HG02798 (cell line): Measurements from ENCODE around the gene KCNE3.

ENCODE experiments used
- ATAC-seq: cut with Tn5 transposase; IDR thresholded peaks from one replicate; pipeline ENCODE4 v1.9.1; 2021; ENCODE audit warnings: mild to moderate bottlenecking; ENCODE audit not compliant: unreplicated experiment, poor library complexity

Gene KCNE3

DNA sequence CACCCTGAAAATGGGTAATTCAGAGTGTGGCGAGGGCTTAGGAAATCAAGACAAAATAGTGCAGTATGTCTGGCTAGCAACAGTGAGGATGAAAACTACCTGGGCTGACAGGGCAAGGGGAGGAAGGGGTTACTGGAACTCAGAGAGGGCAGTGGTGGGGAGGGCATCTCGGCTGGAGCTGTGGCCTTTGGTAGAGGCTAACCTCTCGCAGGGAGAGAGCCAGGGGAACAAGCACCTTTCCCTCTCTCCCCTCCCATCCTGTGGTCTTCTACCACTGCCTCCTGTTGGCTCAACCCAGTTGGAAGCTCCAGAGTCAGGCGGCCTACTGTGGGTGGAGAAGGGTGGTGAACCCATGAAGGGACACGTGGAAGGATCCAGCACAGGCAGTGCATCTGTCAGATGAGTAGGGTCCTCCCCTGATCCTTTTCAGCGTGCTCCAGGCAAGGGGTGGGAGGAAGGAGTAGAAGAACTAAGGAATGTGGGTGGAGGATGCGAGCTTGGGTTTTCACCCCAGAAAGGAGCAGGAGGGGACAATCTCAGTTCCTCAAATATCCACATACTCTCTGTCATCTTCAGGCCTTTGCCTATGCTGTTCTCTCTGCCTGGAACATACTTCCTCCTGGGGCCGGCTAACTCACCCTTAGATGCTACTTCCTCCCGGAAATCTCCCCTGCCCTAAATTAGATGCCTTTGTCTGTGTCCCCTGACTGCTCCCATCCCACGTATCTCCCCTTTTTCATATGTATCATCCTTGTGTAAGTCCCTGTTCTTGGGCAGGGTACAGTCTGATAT is 6.2 kb upstream of the KCNE3 start:
- no peak for ATAC-seq

DNA sequence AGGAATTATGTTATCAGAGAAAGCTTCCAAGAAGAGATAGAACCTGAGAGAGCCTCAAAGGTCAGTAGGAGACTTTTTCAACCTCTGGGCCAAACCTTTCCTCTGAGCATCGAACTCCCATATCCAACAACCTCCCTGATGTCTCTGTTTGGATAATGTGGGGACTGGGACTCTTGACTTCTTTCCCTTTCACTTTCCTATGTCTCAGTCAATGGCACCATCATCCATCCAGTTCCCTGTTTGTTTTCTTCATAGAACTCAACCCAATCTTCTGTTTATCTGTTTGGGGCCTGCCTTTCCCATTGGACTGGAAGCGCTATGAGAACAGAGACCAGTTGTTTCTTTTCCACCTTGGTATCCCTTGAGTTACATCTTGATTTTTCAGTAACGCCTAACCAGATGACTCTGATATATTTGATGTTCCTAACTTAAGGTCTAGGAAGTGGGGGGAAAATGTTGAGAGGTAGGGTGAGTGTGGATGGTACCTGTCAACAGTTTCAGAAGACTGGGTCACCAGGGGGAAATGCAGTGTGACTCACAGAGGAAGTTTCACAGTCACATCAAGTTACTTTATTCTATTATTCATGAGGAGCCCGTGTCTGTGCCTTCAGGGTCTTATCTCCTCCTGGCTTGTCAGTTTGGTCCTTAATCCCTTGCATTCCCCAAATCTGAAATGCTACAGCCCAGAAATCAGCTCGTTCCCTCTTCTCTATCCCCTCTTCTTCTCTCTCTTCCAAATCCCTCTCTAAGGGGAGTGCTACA is 4.5 kb upstream of the KCNE3 start:
- ATAC-seq: no peak

DNA sequence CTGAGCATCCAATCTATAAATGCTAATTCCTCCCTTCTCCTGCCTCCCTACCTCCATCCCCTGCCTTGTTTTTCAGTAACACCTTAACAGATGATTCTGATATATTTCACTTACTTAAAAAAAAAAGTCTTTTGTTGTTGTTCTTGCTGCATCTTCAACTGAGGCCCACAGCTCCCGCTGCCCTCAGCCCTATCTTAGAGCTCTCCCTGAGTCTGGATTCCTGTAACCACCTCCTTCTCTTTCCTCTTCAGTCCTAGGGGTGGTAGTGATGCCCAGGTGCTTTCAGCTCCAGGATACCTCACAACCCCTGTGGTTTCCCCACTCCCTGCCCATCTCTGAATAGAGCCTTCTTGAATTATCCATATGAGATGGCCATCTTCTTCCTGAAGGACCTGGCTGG is 3.7 kb upstream of the KCNE3 start:
- no peak for ATAC-seq

DNA sequence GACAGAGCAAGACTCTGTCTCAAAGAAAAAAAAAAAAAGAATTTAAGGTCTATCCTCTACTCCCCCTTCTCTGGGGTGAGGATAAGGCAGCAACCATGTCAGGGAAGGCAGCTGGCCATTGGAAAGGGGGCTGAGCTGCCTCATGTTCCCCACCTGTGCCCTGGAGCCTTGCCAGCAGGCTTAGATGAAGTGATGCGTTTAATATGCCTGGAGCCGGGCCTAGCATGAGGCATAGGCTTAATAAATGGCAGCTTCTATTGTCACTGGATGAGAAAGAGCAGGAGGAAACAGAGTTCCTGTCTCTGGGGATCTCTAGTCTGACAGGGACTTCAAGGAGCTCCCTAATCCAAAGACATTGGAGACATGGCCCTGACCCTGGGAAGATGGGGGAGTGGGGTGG is 3.2 kb upstream of the KCNE3 start:
- no peak for ATAC-seq

DNA sequence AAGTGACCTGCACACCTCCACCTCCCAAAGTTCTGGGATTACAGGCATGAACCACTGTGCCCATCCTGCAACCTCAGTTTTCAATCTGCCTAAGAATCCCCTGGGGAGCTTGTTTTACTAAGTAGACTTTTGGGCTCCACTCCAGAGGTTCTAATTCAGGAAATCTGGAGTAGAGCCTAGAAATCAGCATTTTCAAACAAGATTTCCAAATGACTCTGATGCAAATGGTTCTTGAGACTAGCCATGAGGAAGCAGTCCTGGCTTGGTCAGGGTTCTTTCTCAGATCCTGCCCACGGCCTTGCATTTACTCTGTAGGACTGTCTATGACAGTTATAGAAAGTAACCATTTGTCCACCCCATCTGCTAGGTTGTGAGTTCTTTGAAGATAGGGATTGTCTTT is 1.6 kb upstream of the KCNE3 start:
- no peak for ATAC-seq

DNA sequence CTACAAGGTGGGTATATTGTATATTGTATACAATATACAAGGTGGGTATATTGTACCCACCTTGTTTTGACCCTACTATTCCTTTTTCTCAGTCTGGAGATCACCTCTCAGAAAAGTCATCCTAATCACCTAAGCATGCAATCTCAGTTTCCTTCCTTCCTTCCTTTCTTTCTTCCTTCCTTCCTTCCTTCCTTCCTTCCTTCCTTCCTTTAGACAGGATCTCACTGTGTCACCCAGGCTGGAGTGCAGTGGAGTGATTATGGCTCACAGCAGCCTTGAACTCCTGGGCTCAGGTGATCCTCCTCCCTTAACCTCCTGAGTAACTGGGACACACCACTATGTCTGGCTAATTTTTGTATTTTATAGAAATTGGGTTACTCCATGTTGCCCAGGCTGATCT is 1.2 kb upstream of the KCNE3 start:
- no peak for ATAC-seq

DNA sequence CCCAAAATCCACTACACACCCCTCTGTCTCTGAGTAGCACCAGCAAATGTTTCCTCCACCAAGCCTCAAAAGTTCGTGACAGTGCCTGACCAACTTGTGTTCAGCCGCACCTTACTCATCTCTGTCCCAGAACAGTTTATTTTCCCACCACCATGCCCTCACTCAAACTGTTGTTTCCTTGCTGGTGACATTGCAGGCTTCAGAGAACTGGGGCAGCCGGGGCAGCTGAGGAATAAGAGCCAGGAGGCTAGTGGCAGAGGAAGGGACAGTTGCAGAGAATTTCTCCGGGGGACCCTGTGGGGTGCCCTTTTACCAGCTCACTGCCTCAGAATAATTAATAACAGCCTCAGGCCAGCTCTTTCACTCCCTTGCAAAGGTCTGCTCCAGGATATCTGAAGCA is 709 bp upstream of the KCNE3 start:
- ATAC-seq: no peak

DNA sequence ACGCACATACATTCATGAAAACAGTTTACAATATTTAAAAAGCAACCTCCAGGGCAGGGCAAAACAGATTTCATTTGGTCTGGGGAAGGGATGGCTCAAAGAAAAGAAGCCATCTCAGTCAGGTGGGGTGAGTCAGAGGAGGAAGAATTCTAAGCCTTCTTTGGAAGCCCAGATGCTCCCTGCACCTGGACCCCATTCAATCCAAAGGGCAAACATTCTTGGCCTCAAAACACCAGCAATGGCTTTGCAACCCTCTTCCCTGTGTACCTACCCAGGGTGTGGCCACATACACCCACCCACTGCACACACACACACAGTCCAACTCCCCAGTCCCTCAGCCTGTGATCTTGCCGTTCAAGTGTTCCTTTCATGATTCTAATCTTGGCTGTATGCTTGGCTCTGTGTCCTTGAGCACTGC is 2.0 kb downstream of the KCNE3 start:
- ATAC-seq: no peak

DNA sequence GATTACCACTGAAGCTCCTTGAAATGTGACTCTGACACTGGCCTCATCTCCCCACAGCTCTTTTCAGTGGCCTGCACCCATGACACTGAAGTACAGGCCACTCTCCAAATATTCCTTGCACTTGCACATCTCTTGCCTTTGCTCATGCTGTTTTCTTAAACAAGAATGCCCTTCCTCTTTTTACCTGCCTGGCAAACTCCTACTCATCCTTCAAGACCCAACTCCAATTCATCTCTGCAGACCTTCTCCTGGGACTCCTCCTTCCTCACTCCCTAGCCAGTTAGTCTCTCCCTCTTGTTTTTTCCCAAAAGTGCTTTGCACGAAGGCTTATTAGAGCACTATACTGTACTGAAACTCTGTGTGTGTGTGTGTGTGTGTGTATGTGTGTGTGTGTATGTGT is 2.6 kb downstream of the KCNE3 start:
- no peak for ATAC-seq

DNA sequence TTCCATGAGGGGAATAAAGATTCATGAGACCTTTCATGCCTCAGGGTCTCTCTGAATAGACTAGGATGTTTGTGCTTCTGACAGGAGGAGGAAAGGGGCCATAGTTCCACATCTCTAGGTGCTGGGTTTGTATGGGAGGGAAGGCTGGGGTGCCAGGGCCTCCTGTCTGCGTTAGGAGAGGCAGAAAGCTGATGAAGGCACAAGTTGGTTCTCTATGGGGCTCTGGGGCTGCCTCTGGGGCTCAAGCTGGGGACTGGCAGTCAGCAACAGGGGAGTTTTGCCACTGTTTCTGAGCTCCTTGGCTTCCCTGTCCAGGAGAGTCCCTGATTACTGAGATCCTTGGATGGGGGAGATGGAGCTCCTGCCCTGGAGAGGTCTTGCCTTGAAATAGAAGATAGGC is 4.1 kb downstream of the KCNE3 start:
- ATAC-seq: no peak

DNA sequence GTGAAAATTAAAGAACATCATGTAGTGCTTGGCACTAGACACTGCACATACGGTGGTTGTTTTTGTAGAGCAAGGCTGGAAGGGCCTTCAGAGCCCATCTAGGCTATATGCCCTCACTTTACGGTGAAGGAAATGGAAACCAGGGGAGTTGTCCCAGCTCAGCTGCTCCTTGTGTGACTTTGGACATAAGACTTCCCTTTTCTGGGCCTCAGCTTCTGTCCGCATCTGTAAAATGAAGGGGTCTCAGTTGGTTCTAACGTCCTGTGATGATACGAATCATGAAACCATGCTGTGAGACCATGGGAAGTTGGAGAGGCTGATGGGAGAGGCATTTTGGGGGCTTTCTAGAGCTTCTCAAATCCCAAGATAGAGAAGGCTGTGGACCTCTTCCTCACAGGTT is 4.7 kb downstream of the KCNE3 start:
- ATAC-seq: no peak

DNA sequence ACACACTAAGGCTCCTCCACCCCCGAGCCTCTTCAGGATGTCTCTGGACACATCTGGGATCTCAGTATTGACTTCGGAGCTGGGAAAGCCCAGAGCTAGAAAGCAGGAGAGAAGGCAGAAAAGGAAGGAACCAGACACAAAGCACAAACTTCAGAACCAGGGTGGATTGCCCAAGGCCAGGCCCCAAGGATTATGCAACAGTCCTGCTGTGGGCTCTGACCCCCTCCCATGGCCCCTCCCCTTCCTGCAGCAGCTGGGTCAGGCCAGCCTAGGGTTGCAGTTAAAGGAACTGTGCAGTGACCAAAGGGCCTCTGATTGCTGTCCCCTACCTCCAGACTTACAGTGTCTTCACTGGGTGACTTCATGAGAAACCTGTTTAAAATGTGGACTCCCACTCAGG is 5.3 kb downstream of the KCNE3 start:
- no peak for ATAC-seq

DNA sequence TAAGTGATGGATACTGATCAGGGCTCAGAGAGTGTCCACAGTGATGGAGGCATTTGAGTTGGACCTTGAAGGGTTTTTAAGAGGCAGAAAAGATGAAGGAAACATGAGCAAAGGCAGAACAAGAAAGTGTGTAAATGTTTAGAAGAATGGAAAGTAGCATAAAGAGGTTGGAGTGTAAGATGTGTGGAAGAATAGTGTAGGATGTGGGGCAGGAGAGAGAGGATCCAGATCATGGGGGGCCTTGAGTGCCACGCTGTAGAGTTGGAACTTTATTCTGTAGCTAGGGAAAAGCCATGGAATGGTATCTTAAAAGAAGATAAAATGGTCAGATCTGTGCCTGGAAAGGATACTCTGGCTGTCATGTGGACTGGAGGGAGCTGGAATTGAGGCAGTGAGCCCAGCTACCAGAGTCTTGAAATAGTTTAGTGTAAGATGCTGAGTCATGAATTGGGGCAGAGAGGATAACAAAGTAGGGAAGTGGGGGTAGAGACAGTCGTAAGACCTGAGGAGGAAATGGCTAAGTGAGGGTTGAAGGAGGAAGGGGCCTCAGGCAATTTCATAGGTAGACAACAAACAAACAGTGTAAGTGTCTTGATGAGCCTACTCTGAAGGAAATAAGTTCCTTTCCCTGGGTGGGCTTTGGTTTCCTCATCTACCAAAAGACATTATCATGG is 6.7 kb downstream of the KCNE3 start:
- no peak for ATAC-seq

DNA sequence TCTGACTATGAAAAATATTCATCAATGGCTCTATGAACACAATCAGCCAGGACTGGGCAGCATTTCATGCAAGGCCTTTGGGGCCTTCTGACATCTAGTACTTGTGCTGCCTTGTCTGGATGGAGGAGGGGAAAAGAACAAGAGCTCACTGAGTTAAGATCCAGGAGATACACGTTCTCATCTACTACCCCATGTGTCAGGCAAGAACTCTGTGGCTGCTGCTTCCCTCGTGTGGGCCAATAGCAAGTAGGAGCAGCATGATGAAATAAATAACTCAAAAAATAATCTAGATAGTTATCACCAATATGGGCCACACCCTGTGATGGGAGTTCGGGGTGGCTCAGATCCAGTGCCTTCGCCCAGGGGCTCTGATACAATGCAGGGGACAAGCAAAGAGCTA is 7.3 kb downstream of the KCNE3 start:
- no peak for ATAC-seq

DNA sequence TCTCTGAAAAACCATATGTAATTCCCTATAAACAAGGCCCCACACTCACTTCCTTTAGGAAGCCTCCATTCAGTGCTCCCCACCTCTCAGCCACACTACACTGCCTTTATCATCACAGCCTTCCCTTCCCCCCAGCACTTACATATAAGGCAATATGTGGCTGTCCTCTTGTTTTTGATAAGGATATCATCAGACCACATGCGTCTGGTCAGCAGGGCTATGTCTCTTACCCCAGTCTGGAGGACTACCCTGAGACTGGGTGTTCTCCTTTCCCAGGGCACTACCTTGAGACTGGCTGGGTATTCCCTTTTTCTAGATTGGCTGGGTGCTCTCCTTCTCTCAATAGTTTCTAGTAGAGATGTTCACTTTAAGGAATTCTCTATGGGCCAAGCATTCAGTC is 7.8 kb downstream of the KCNE3 start:
- ATAC-seq: no peak

DNA sequence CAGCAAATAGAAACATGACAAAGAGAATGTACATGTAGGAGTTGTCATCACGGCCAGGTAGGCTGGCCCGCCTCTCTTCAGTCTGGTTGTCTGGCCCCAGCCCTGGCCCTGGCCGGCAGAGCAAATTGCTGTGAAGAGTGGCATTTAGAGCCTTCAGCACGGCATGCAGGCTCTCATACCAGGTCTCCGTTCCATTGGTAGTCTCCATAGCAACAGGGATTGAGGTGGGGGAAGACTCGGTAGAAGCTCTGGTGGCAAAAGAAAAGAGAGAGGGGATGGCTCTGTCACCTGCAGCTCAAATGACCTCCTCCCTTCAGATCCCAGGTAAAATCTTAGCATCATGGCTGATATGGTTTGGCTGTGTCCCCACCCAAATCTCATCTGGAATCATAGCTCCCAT is 10.0 kb downstream of the KCNE3 start:
- no peak for ATAC-seq

DNA sequence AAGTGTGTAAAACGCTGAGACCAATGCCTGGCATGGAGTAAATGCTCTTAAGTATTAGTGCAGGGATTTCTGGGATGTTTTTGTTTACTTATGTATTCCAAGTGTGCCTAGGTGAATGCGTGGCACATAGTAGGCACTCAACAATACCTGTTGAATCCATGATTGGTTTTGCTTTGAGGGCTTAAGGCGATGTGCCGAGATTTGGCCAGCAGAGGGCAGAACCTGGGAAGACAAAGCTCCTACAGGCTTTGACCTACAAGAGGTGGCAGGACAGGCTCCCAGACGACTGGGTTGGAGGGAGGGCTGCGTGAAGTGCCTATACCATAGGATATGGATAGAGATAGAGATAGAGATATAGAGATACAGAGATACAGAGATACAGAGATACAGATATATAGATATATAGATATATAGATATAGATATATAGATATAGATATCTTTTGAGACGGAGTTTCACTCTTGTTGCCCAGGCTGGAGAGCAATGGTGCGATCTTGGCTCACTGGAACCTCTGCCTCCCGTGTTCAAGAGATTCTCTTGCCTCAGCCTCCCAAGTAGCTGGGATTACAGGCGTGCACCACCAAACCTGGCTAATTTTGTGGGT is 13.9 kb downstream of the KCNE3 start:
- ATAC-seq: no peak

DNA sequence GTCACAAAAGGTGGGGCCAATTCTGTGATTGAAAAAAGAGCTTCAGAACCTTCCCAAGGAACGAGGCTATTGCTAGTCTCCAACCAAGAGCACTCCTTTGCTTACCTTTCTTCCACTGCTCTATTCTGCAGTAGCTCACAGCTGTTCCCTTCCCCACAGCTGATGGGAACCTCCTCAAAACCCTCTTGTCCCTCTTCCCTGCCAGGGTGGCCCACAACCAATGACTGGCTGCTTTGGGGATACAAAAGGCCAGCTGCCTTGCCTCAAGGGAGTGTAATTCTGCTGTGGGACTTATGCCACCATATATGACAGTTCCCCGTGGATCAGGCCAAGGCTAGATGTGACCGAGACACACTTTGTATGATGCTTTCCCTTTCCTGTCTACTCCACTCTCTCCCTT is 15.0 kb downstream of the KCNE3 start:
- no peak for ATAC-seq

DNA sequence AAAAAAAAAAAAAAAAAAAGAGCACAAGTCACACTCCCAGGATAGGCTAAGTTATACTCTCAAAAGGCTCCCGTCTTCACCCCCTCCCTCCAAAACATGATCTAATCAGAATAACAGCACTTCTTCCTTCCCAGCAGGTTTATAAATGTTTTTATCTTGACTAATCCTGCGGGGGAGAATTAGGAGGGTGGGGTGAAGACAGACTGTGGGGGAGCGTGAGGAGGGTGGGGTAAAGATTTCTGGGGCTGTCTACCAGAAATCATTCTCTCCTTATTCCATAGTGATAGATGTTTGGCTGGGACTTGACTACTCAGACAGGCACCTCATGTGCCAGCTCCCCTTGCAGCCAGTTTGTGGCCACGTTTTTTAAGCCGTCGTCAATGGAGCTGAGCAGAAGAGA is 17.0 kb downstream of the KCNE3 start:
- ATAC-seq: no peak

DNA sequence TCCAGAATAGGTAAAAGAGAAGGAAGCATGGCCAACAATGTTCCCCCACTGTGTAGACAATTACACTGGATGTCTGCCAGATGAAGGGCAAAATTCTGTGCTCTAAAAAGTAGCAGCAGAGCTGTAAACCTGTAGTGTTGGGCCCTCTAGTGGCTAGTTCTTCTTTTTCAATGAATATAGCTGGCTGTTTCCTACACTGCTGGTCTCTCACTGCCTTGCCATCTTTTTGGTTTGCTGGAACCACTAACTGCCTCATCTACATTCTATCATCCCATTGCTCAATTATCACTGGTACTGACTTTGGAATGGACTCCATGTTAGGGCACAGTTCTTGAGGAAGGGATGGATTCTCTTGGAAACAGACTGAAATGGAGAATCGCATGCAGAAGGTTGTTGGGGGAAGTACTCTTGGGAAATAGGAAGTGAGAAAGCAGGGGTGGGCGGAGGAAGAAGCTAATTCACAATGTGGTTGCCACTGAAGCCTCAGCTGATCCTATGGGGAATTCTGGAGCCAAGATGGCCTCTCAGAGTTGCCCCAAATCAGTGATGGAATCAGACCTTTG is 17.9 kb downstream of the KCNE3 start:
- ATAC-seq: peak; percentile 52

DNA sequence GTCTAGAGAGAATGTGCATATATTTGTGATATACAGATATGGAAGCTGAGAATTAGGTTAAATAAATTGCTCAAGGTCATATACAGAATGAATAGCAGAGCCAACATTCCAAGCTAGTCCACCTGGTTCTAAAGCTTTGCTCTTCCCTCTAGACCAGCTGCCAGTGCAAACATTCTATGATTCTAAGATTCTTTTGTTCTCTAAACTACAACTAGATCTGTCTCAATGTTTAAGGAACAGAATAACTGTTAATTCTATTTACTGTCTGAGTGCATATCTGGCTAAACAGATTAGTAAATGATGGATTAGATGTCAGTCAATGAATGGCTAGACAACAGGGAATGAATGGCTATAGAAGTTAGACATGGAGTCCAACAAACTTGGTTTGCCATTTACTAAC is 19.6 kb downstream of the KCNE3 start:
- no peak for ATAC-seq
